GM21526 (cell line): ENCODE measurements around the gene PLEKHB2.
A peak's percentile ranks its signal among the peaks of the same experiment; 100 is the strongest.
"Not testable (repeated sequence)": the region's sequence is repeated elsewhere in the genome, so short reads cannot be mapped to it uniquely, and the experiment has no call there.

Source experiments
- ATAC-seq: cut with Tn5 transposase; IDR thresholded peaks from one replicate; pipeline ENCODE4 v1.9.1; 2021; ENCODE audit warnings: moderate library complexity; ENCODE audit not compliant: unreplicated experiment, low FRiP score

PLEKHB2 gene

DNA sequence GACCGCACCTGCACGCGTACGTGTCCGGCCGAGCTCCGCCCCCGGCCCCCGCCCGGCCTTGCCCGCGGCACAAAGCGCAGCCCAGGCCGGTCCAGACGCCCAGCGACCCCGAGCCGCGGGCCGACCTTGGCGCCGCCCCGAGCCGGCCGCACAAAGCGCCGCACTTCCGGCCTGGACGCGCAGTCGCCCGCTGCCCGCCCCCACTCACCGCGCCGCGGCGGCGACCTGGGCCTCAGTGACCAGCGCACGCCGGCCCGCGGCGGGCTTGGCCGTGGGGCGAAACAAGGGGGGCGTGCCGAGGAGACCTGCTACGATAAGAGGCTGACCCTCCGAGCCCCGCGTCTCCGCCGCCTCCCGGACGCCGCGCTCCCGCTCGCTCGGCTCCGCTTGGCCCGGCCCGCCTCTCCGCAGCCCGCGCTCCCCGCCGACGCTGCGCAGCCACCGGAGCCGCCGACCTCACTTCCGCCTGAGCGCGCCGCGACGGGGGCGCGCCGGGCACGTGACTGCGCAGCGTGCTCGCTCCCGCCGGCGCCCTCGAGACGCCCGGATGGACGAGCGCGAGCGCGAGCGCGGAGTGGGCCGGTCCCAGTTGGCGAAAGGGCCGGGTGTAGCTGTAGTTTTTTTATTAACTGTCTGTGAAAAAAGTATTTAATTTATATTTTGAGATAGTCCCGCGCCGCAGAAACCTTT lies 12.0 kb upstream of the PLEKHB2 start, which contains the start of gene FAM168B:
Gene FAM168B (minus strand): TSS at position 455 of the 690 bp plus-strand sequence. CDS start 10,814 bp downstream, outside the sequence.
- ATAC-seq: peak; percentile 80

DNA sequence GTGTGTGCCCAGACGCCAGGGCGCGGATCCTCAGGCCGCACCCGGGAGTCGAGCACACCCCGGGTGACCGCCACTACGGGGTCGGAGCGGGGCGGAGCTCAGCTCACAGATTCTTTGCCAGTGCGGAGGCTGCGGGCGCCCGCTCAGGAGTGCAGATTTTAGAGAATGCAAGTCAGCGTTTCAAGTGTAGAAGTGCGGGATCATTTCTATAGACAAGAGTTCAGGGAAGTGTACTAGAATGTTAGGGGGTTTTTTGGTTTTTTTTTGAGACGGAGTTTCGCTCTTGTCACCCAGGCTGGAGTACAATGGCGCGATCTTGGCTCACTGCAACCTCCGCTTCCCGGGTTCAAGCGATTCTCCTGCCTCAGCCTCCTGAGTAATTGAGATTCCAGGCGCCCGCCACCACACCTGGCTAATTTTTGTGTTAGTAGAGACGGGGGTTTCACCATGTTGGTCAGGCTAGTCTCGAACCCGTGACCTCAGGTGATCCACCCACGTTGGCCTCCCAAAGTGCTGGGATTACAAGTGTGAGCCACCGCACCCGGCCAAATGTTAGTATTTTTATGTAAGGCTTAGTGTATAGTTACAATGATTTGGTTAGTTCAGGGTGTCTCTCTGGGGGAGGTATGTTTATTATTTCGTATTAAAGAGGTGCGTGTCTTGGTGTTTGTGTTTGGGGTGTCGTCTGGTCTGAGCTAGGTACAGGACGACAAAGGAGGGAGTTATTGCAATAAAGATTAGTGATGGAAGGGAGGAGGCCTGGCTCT lies 11.3 kb upstream of the PLEKHB2 start:
- peak; percentile 69 for ATAC-seq

DNA sequence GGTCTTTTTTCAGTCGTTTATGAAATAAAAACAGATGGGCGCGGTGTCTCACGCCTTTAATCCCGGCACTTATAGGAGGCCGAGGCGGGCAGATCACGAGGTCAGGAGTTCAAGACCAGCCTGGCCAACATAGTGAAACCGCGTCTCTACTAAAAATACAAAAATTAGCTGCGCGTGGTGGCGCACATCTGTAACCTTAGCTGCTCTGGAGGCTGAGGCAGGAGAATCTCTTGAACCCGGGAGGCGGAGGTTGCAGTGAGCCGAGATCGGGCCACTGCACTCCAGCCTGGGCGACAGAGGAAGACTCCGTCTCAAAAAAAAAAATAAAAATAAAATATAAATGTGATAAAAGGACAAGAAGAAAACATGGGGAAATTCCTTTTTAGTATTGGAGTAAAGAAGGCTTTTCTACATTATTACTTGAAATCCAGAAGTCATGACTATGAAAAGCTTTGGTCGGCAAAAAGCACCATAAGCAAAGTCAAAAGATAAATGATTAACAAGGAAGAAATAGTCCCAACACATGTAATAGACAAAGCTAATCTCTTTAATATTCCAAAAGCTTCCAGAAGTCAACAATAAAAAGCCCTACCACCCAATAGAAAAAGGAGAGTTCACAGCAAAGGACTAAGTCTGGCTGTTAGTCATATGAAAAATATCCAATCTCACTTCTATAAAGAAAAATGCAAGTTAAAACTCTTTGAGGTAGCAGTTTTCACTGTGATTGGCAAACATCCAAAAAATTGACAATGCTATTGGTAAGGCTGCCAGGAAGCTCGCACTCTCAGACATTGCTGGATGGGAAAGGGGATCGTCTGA lies 10.5 kb upstream of the PLEKHB2 start:
- no peak for ATAC-seq

DNA sequence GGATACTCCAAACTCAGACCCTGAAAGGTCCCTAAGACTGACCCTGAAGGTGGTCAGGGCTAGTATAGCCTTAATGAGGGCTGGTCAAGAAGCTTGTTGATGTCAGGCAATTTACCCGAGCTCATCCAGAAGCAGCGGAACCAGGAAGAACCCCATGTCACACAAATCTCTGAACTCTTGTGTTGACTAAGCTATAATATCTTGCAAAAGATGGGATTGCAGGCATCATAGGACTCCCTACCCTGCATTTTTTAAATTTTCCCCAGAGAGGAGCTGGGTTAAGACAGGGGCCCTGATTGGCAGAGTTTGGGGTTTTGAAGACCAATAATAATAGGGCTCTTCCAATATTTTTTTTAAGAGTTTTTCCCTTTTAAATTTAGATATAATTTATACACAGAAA lies 2.0 kb upstream of the PLEKHB2 start:
- ATAC-seq: no peak

DNA sequence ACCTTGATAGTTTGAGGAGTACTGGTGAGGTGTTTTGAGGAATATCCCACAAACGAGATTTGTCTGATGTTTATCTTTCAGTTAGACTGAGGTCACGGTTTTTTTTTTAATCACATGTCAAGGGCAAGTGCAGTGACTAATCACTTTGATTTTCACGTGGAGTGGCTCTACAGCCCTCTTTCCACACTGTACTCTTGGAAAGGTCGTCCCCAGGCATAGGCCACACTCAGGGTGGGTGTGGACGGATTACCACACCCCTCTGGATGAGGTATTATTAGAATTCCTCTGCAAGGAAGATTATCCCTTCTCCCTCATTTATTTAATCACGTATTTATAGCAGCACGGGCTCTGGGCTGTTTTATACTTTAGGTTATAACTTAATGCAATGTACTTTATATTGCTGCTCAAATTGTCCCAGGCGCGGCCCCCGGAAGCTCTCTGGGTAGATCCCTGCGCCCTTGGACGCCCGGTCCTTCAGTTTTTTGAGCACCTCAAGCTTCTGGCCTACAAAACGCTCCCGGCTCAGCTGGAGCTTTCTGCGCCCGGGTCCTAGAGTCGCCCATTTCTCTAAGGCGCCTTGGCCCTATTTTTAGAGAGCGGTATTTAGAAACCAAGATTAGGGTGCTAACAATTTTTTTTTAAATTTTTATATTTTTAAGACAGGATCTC lies 515 bp upstream of the PLEKHB2 start:
- ATAC-seq: peak; percentile 68

DNA sequence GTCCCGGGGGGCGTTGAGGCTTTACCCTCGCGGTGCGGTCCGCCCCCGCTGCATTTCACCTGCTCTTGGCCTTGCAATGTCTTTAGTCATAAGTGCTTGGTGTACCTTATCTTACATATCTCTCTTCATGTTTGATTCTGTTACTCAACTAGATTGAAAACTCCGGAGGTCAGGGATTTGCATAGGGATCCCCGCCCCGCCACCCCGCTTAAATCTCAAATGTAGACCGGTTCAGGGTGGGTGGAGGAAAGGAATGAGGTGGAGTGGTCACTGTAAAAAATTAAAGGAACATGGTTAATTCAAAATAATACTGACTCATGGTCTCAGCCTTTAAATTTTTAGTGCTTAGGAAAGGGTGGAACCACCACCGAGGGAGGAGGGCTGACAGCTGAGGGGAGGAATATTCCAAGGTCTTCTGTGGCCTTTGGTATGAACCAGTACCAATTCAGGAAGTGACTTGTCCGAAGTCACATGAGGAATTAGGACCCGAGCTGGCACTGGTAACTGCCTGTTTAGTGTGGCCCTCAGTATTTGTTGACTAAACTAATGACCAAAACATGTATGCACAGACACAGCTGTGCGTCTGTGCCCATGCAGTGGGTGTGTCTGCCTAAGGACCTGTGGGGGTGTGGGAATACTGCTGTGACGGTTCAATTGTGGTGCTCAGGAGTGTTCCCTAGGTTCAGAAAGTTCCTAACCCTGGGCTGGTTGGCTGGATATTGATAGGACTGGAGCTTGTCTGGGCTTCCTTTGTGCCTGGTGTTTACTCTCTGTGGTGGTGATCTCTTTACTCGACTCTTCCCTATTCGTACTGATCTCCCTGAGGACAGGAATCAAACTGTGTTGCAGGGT lies 1.0 kb downstream of the PLEKHB2 start:
- peak; percentile 39 for ATAC-seq

DNA sequence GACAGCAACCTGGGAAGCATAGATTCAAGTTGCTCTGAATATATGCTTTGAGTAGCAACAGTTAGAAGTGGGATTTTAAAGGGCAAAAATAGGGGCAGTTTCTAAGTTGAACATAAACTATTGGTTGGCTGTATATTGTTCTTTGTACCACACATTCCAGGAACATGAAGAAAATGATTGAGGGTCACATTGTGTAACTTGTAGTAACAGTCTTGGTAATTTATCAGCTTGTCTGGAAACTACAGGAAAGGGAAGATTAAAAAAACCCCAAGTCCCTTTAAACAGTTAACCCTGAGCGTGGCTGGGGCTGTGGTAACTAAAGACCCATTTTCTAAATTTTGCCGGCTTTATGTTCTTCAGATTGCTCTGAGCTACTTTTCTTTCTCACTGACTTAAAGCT lies 7.4 kb downstream of the PLEKHB2 start:
- ATAC-seq: no peak

DNA sequence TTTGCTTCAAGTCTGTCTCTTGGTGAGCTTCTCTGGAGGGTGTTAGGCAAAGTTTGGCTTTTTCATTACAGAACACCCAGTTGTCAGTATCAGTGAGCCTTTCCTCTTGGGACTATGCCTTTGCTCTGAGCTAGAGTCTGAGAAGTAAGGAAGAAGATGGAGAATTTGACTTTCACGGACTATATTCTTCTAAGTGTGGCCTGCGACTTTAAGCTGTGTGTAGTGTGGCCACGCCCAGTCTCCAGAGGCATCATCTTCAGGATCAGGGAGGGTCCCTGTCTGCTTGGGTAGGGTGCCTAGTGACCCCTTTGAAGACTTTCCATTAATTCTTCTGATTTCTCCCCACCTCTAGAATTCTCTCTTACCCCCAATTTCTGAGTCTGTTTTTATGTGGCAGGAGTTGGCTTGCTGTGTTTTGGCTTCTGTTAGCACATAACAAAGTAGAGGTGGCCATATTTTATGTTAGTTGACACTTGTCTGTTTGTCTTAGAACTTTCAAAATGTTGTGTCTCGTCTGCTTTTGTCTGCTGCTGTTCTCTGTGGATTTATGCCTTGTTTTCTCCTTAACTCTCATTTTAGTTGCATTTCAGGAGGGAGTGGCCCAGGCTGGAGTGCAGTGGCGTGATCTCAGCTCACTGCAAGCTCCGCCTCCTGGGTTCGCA lies 8.6 kb downstream of the PLEKHB2 start:
- ATAC-seq: no peak

DNA sequence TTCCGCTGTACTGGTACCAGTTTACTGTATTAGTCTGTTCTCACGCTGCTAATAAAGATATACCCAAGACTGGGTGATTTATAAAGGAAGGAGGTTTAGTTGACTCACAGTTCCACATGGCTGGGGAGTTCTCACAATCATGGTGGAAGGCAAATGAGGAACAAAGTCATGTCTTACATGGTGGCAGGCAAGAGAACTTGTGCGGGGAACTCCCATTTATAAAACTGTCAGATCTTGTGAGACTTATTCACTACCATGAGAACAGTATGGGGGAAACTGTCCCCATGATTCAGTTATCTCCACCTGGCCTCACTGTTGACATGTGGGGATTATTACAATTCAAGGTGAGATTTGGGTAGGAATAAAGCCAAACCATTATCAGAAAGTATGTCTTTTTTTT lies 9.8 kb downstream of the PLEKHB2 start:
- ATAC-seq: not testable (repeated sequence)

DNA sequence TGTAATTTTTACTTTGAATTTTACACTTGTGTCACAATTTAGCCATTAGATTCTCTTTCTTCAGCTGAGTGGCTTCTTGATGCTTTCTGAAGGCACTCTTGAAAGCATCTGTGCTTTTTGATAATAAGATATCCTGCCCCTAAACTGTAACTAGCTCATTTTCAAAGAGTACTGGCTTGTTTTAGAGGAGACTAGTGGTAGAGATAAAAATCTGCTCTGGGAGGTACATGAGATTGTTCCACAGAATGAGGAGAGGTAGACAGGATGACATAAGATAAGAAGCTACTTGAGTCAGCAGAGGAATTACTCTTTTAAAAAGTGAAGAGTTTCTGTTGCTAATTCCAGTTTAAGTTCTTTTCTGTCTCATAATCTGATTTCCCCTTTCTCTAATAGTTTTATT lies 10.6 kb downstream of the PLEKHB2 start:
- ATAC-seq: no peak

DNA sequence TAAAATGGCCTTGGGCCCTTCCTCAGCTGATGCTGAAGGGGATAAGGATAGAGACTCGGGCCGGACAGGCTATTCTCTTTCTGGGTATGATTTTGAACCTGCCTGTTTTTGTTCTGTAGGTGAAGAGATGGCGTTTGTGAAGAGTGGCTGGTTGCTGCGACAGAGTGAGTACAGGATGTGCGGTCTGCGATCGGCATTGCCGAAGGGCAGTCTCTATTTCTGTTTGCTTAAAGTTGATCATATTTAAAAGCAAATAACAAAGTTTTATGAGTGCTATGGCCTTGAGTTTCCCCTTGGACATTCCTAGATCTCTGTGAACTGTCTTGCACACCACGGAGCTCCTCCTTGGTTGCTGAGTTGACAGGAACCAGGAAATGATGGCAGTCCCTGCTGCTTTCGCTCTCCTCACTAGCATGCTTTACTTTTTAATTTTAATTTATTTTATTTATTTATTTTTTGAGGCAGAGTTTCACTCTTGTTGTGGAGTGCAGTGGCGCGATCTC lies 15.7 kb downstream of the PLEKHB2 start:
- no peak for ATAC-seq

DNA sequence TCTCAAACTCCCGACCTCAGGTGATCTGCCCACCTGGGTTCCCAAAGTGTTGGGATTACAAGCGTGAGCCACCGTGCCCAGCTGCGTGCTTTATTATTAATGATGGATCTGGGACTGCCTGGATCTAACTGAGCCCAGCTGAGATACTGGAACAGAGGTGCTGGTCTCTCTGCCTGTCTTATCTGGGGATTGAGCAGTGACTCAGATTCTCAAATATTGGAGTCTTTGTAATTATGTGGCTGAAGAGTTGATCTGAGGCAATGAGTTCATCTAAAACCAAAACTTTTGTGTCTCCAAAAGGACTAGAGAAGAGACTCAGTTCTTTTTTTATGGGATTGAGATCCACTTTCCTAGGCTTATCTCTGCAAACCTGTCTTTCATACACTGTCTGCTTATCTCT lies 16.3 kb downstream of the PLEKHB2 start:
- no peak for ATAC-seq

DNA sequence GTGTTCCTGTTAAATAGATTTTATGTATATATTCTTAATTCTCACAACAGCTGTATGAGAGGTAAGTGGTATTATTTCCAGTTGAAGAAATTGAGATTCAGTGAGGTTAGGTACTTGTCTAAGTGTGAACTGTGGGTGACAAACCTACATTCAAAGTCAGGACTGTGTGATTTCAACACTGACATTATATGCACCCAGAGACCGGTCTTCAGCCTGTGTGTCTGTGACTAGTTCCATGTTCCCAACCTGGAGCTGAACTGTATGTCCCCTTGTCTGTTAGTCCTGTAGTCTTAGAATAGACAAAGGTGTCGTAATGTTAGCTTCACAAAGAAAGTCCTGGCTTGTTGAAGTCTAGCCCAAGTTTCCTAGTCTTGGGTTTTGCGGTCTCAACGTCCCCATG lies 17.4 kb downstream of the PLEKHB2 start:
- no peak for ATAC-seq

DNA sequence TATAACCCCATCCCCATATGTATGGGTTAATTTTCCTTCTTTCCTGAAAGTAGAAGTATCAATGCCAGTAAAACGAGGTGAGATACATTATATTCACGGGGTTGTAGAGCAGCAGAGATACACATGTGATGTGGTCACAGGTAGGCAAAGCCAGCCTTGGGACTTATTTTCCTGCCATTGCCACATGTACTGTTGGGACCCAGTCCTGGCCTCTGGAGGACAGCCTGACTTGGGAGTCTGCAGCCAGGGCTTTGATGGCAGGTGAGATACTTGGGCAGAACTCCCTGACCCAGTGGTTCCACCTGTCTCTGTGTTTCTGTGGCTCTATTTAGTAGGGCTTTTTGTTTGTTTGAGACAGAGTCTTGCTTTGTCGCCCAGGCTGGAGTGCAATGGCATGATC lies 18.1 kb downstream of the PLEKHB2 start:
- no peak for ATAC-seq

DNA sequence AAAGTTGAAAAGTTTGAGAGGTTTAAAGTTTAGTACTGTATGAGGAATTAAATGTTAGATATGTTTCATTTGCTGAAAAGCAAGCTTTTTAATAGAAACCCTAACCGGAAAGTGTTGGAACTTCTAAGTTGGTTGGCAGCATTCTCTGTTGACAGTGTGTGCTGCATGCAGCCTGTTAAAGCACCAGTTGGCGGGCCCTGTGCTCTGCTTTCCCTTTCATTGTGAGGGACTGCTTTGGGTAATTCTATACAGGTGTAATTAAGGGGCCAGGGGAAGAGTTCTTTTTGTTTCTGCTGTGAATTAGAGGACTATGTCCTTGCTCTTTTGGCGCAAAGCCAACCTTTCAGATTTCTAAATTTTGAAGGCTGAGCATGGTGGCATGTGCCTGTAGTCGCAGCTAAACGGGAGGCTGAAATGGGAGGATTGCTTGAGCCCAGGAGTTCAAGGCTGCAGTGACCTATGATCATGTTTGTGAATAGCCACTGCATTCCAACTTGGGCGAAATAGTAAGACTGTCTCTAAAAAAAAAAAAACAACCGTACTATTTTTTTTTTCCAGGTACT lies 20.1 kb downstream of the PLEKHB2 start:
- no peak for ATAC-seq

DNA sequence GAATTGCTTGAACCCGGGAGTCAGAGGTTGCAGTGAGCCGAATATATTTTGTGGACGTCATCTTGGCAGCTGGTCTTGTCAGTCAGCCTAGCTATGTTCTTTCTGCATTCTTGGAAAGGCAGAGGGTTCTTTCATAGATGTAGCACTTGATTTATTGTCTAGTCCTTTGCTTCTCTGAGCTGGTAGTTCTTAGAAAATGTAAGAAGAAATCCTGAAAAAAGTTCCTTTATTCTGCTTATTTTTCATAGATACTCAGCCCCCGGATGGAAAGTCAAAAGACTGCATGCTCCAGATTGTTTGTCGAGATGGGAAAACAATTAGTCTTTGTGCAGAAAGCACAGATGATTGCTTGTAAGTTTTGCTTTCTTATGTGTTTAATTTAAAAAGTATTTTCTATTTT lies 21.3 kb downstream of the PLEKHB2 start:
- ATAC-seq: no peak

DNA sequence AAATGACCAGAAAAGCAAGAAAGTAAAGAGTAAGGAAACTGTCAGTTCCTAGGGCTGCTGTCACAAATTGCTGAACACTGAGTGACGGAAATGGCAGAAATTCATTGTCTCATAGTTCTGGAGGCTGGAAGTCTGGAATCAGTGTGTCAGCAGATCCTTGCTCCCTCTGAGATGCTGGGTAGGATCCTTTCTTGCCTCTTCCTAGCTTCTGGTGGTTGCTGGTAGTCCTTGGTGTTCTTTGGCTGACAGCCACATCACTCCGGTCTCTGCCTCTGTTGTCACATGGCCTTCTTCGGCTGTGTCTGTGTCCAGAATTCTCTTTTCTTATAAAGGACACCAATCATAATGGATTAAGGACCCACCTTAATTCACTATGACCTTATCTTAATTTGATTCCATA lies 21.9 kb downstream of the PLEKHB2 start:
- ATAC-seq: no peak

DNA sequence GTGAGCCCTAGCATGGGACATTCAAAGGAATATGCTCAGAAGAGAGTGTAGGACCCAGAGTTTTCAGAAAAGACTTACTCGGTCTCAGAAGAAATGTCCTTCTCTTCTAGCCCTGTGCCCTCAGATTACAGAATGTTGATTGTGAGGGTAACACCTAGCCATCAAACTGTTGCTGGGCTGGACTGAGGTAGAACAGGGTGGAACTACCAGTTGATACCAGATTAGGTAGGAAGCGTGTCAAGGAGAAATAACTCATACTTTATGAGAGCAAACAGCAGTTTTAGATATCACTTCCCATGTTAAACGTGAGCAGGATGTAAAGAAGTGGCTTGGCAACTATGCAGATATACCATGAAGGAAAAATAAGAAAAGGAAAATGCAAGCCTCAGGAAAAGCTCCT lies 22.8 kb downstream of the PLEKHB2 start:
- no peak for ATAC-seq

DNA sequence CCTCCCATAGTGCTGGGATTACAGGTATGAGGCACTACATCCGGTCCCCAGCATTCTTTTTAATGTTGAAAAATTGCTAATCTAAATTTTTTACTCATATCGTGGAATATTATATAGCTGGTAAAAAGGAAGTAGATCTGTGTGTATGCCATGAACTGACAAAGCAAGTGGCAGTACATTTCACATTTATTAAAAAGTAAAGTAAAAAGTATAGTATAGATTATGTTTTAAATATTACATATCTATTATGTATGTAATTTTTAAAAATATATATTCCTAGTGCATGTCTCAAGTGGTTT lies 25.1 kb downstream of the PLEKHB2 start:
- no peak for ATAC-seq
